HepG2 (cell line): ENCODE results near the gene RSAD1. TPM values are rescaled to one million over a fixed set of nuclear protein-coding genes. Genes with fewer than 3 reads are reported as not detected.
A peak's percentile ranks its signal among the peaks of the same experiment; 100 is the strongest.

Experiments used
- DMTF1 ChIP-seq: sonication (generic); formaldehyde crosslinking; IDR thresholded peaks from 2 replicates; pipeline ENCODE4 v1.4.0; 2020; ENCODE audit warnings: mild to moderate bottlenecking, missing genetic modification reagents
- EEA1 ChIP-seq: sonication (generic); formaldehyde crosslinking; IDR thresholded peaks from 2 replicates; pipeline ENCODE4 v1.5.1; 2020; ENCODE audit warnings: mild to moderate bottlenecking, missing genetic modification reagents, borderline replicate concordance
- FOSL1 ChIP-seq: sonication (generic); formaldehyde crosslinking; IDR thresholded peaks from 2 replicates; pipeline ENCODE4 v1.9.0; 2021; ENCODE audit warnings: missing genetic modification reagents, borderline replicate concordance
- HOMEZ ChIP-seq: IDR thresholded peaks from 2 replicates; pipeline ENCODE4 v1.6.1; 2016; ENCODE audit warnings: low read depth
- KLF9 ChIP-seq: IDR thresholded peaks from 2 replicates; pipeline ENCODE4 v1.6.1; 2016; ENCODE audit warnings: low read depth
- PHF8 ChIP-seq: sonication (generic); formaldehyde crosslinking; IDR thresholded peaks from 2 replicates; pipeline ENCODE4 v1.5.0; 2020; ENCODE audit warnings: missing genetic modification reagents
- RXRB ChIP-seq: IDR thresholded peaks from 2 replicates; pipeline ENCODE4 v1.6.1; 2016; ENCODE audit warnings: borderline replicate concordance, missing genetic modification reagents, missing compliant biosample characterization
- SOX6 ChIP-seq, 2 experiments: fragments of 450-650 bp in 1 of 2; sonication (generic) in 1 of 2; formaldehyde crosslinking in 1 of 2; IDR thresholded peaks; 2 replicates each; pipeline versions ENCODE4 v1.4.0 to v1.6.1; 2017 to 2020; ENCODE audit warnings: antibody characterized with exemption in 1 of 2, mild to moderate bottlenecking in 1 of 2, missing genetic modification reagents in 1 of 2
- ZFP36L1 ChIP-seq: sonication (generic); formaldehyde crosslinking; IDR thresholded peaks from 2 replicates; pipeline ENCODE4 v1.8.0; 2022; ENCODE audit warnings: mild to moderate bottlenecking, missing genetic modification reagents, moderate library complexity
- ZMYM3 ChIP-seq: sonication (generic); formaldehyde crosslinking; IDR thresholded peaks from 2 replicates; pipeline ENCODE4 v1.5.1; 2020; ENCODE audit warnings: mild to moderate bottlenecking, missing genetic modification reagents
- ZNF574 ChIP-seq: sonication (generic); formaldehyde crosslinking; IDR thresholded peaks from 2 replicates; pipeline ENCODE4 v1.4.0; 2020; ENCODE audit warnings: missing genetic modification reagents
- ZNF609 ChIP-seq: sonication (generic); formaldehyde crosslinking; IDR thresholded peaks from 2 replicates; pipeline ENCODE4 v1.4.0; 2020; ENCODE audit warnings: mild to moderate bottlenecking, missing genetic modification reagents, borderline replicate concordance
- ZNF616 ChIP-seq: sonication (generic); formaldehyde crosslinking; IDR thresholded peaks from 2 replicates; pipeline ENCODE4 v1.5.0; 2020; ENCODE audit warnings: low read depth, mild to moderate bottlenecking, missing genetic modification reagents
- ZNF747 ChIP-seq: sonication (generic); formaldehyde crosslinking; IDR thresholded peaks from 2 replicates; pipeline ENCODE4 v1.8.1; 2023; ENCODE audit warnings: missing genetic modification reagents, mild to moderate bottlenecking, borderline replicate concordance
- ZSCAN30 ChIP-seq: sonication (generic); formaldehyde crosslinking; IDR thresholded peaks from 2 replicates; pipeline ENCODE4 v1.5.0; 2020; ENCODE audit warnings: mild to moderate bottlenecking, missing genetic modification reagents
- polyA plus RNA-seq, 8 experiments: library from polyadenylated mRNA; depleted of rRNA in 3 of 8; stranded (reverse) in 7 of 8; unstranded in 1 of 8; fragments of >200 nt; fragmentation: Illumina TruSeq in 4 of 8; extraction: Trizol in 4 of 8; gene quantifications; 2 replicates each; pipeline versions ENCODE4 v1.2.1 to v1.2.3, GENCODE V29; 2011 to 2016; ENCODE audit warnings: low read depth in 4 of 8, missing spikeins in 1 of 8, mixed read lengths in 1 of 8; ENCODE audit not compliant: insufficient read depth in 1 of 8
- total RNA-seq, 5 experiments: library from RNA; depleted of rRNA; stranded (reverse); fragments of >200 nt; fragmentation: Illumina TruSeq; extraction: Trizol; gene quantifications; 2 replicates each; pipeline ENCODE4 v1.2.3, GENCODE V29; 2016; ENCODE audit warnings: low read depth in 1 of 5

Gene RSAD1
- total and polyA plus RNA-seq, 2 of the 13 experiments (the other 11 are each of a cell fraction or from before 2014, with no cell fraction given) = 22.7 to 27.7 TPM

GRCh38 chr17:50458701-50459676 is 19.7 kb upstream of the RSAD1 start (continued):
- TF ChIP-seq HOMEZ (CRISPR knock-in tag) (peak; percentile 67; the same call in 1 of the 2 replicates), RXRB (CRISPR knock-in tag) (peak; percentile 80; the same call in 1 of the 2 replicates), KLF9 (CRISPR knock-in tag) (no peak), ZNF574 (peak; percentile 86), EEA1 (CRISPR knock-in tag) (no peak), SOX6 (IDR thresholded peaks at IDR 0.05) (no peak), SOX6 (CRISPR knock-in tag; IDR thresholded peaks at IDR 0.05) (peak; percentile 82), DMTF1 (CRISPR knock-in tag) (no peak), ZNF747 (CRISPR knock-in tag) (peak; percentile 75; the same call in 1 of the 2 replicates), ZNF616 (CRISPR knock-in tag) (no peak), ZMYM3 (CRISPR knock-in tag) (peak; percentile 74; the same call in 1 of the 2 replicates), FOSL1 (CRISPR knock-in tag) (peak; percentile 94), ZFP36L1 (peak; percentile 72; the same call in 1 of the 2 replicates), ZNF609 (CRISPR knock-in tag) (peak; percentile 46; the same call in 1 of the 2 replicates), PHF8 (CRISPR knock-in tag) (no peak), ZSCAN30 (CRISPR knock-in tag) (no peak)
